ENCODE results near the gene KDELR1. TPM values are rescaled to one million over a fixed set of nuclear protein-coding genes. Genes with fewer than 3 reads are reported as not detected.

The KDELR1 gene
- total RNA-seq, result 10 to 100 TPM; 60.4 to 87.9 (median 70.8) TPM

- H3K27me3 ChIP-seq, result peaks cover 45% of the 10 kb centered on the region
- H3K9me3 ChIP-seq, result no peaks in the 10 kb centered on the region
- H3K27ac ChIP-seq, result peak within 1 kb of the TSS; percentile 66 to 94 (median 92)
- WGBS, 2 donors (ENCODE audit: low coverage in 1 of 2), result 0 to 5% methylated on average over 4 to 9 of the region's 42 CpGs
- peak; percentile 85 for ATAC-seq
- peak within 1 kb of the TSS; percentile 70 to 94 for H3K4me3 ChIP-seq
- TF ChIP-seq POLR2AphosphoS5 (IDR thresholded peaks at IDR 0.05) (peak; percentile 46), POLR2A (IDR thresholded peaks at IDR 0.05) (peak; percentile 29 to 37), EP300 (IDR thresholded peaks at IDR 0.05) (no peak)
- TF ChIP-seq, protein P1, sequence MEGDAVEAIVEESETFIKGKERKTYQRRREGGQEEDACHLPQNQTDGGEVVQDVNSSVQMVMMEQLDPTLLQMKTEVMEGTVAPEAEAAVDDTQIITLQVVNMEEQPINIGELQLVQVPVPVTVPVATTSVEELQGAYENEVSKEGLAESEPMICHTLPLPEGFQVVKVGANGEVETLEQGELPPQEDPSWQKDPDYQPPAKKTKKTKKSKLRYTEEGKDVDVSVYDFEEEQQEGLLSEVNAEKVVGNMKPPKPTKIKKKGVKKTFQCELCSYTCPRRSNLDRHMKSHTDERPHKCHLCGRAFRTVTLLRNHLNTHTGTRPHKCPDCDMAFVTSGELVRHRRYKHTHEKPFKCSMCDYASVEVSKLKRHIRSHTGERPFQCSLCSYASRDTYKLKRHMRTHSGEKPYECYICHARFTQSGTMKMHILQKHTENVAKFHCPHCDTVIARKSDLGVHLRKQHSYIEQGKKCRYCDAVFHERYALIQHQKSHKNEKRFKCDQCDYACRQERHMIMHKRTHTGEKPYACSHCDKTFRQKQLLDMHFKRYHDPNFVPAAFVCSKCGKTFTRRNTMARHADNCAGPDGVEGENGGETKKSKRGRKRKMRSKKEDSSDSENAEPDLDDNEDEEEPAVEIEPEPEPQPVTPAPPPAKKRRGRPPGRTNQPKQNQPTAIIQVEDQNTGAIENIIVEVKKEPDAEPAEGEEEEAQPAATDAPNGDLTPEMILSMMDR (IDR thresholded peaks at IDR 0.05), result peak in 3 of 4 experiments; percentile 79 to 96 (median 82)
- H3K4me1 ChIP-seq, result peaks cover 0 to 53% (median 18%) of the 10 kb centered on the region in 3 donors
- peaks cover 0 to 33% of the 10 kb centered on the region in 2 donors for H3K36me3 ChIP-seq
Measured at GRCh38 chr19:48391100-48392005, at the start of gene KDELR1. KDELR1 (minus strand) TSS chr19:48391551; CDS start chr19:48391358, 193 bp downstream.

DNA sequence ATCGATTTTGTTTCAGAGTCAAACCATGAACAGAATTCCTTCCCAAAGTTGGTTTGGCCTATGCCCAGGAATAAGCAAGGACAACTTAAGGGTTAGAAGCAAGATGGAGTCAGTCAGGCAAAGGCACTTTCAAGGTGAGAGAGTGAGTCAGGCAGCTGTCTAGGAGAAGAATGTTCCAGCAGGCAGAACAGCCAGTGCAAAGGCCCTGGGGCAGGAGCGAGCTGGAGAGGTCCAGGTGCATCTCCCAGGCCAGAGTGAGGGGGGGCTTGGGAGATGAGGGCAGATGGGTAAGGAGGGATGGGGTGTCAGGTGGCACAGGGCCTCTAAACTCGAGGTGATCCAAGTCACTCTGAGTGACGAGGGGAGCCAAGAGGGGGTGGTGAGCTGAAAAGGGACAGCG lies 45.2 kb upstream of the KDELR1 start:
- no peak overlapping the region for H3K4me3 ChIP-seq

DNA sequence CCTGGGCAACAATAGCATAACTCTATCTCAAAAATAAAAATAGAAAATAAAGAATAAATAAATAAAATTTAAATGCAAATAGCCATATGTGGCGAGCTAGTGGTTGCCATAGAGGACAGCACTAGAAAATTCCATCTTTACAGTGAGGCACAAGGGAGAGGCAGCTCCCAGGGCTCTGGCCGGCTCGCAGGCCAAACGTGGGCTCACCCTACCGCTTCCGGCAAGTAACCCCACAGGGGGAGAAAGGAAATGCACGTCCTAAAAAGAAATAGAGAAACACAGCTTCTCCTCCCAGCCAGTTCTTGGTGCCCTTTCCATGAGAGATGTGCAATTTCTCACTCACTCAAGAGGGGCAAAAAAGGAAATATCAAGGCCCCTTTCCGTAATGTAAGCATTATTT lies 42.0 kb upstream of the KDELR1 start:
- H3K4me3 ChIP-seq, result no peak overlapping the region
- no peaks in the 10 kb centered on the region for H3K4me1 ChIP-seq
- WGBS, 2 donors (ENCODE audit: low coverage in 1 of 2), result 47 to 68% methylated on average over 6 to 8 of the region's 8 CpGs
- TF ChIP-seq EP300 (IDR thresholded peaks at IDR 0.05), result no peak
- TF ChIP-seq, protein P1 (IDR thresholded peaks at IDR 0.05), result no peak
- no peak for TF ChIP-seq POLR2A (IDR thresholded peaks at IDR 0.05)
- TF ChIP-seq POLR2AphosphoS5 (IDR thresholded peaks at IDR 0.05), result no peak
- H3K27me3 ChIP-seq, result peaks cover 47% of the 10 kb centered on the region
- no peaks in the 10 kb centered on the region for H3K36me3 ChIP-seq
- H3K27ac ChIP-seq, result no peak overlapping the region
- H3K9me3 ChIP-seq, result no peaks in the 10 kb centered on the region
- no peak for ATAC-seq

More for the DNA sequence above, 45.2 kb upstream of the KDELR1 start:
- TF ChIP-seq, protein P1 (IDR thresholded peaks at IDR 0.05), result no peak
- no peak for TF ChIP-seq EP300 (IDR thresholded peaks at IDR 0.05)
- WGBS, 2 donors (ENCODE audit: low coverage in 1 of 2), result 79 to 89% methylated on average over 5 of the region's 5 CpGs
- peaks cover 79% of the 10 kb centered on the region for H3K27me3 ChIP-seq
- H3K27ac ChIP-seq, result no peak overlapping the region
- ATAC-seq, result no peak
- no peaks in the 10 kb centered on the region for H3K36me3 ChIP-seq
- no peaks in the 10 kb centered on the region for H3K9me3 ChIP-seq
- H3K4me1 ChIP-seq, result no peaks in the 10 kb centered on the region

GRCh38 chr19:48428670-48429069 lies 37.3 kb upstream of the KDELR1 start:
- Histone ChIP-seq H3K4me1 (no peaks in the 10 kb centered on the region), H3K36me3 (no peaks in the 10 kb centered on the region), H3K27me3 (peaks cover 6% of the 10 kb centered on the region), H3K9me3 (no peaks in the 10 kb centered on the region), H3K4me3 (no peak overlapping the region), H3K27ac (no peak overlapping the region)
- ATAC-seq, result no peak
- TF ChIP-seq EP300 (IDR thresholded peaks at IDR 0.05) (no peak), POLR2A (IDR thresholded peaks at IDR 0.05) (no peak), POLR2AphosphoS5 (IDR thresholded peaks at IDR 0.05) (no peak)
- TF ChIP-seq, protein P1 (IDR thresholded peaks at IDR 0.05), result no peak
- WGBS, 2 donors (ENCODE audit: low coverage in 1 of 2), result 83% methylated on average over 1 of the region's 1 CpG; no CpG with 5 or more reads in 1 of the 2 donors

Data from gastroesophageal sphincter (tissue), 4 donors.